GM12878 (cell line): ENCODE measurements around the gene DGAT2. TPM values are rescaled to one million over a fixed set of nuclear protein-coding genes. Genes with fewer than 3 reads are reported as not detected.

Experiments used
- ATAC-seq: fragments of 200-7000 bp; cut with Tn5 transposase; 3 replicates; pipeline ENCODE4 v1.9.1; 2020; ENCODE audit warnings: mild to moderate bottlenecking, moderate library complexity
- BruUV-seq: library from RNA; stranded (reverse); fragments of 400-500 nt; replicated peaks from 2 replicates; lab custom pipeline; 2021; lab: Mats Ljungman, UMichigan
- CTCF ChIA-PET: fragments of 300-600 bp; sonication (Branson Sonifier 250); formaldehyde crosslinking; extraction: SDS; loops from one replicate; lab custom pipeline; 2021; ENCODE audit warnings: inconsistent platforms; lab: Yijun Ruan, JAX
- POLR2A ChIA-PET: fragments of 350-600 bp; formaldehyde crosslinking; extraction: SDS; loops from one replicate; lab custom pipeline; 2021; ENCODE audit warnings: inconsistent platforms; lab: Charles Lee
- RAD21 ChIA-PET: fragments of 300-600 bp; sonication (Branson Sonifier 250); formaldehyde crosslinking; loops from one replicate; lab custom pipeline; 2023; ENCODE audit warnings: antibody characterized with exemption; ENCODE audit not compliant: unreplicated experiment; lab: Charles Lee
- SMC1A ChIA-PET: fragments of 300-600 bp; sonication (Branson Sonifier 250); formaldehyde crosslinking; loops from one replicate; lab custom pipeline; 2023; ENCODE audit not compliant: unreplicated experiment, uncharacterized antibody; lab: Charles Lee
- DNase-seq: peaks from one replicate; pipeline ENCODE4 v3.0.0-alpha.2; 2011; ENCODE audit warnings: low read depth, low spot score
- FAIRE-seq: peaks from 3 replicates; lab custom pipeline; 2011; peaks lifted over from hg19 to GRCh38; lab: Jason Lieb, UNC
- H2AFZ ChIP-seq: 2 replicates; pipeline ENCODE4 v1.6.0; 2011; ENCODE audit warnings: low read depth, low read length, control low read depth; ENCODE audit not compliant: control insufficient read depth
- H3K27ac ChIP-seq: 2 replicates; pipeline ENCODE4 v1.5.1; 2011; ENCODE audit warnings: control low read depth; ENCODE audit not compliant: control insufficient read depth, insufficient read depth
- H3K27me3 ChIP-seq, 2 experiments: replicated peaks in 1 of 2; 2 replicates each; pipeline versions ENCODE4 v1.6.0 to v1.6.1; 2011; ENCODE audit warnings: low read length in 1 of 2; ENCODE audit not compliant: control insufficient read depth in 2 of 2, insufficient read depth in 2 of 2
- H3K36me3 ChIP-seq, 2 experiments: 2 replicates each; pipeline ENCODE4 v1.5.1; 2011; ENCODE audit warnings: low read length in 1 of 2; ENCODE audit not compliant: control insufficient read depth in 2 of 2, insufficient read depth in 2 of 2
- H3K4me1 ChIP-seq: 2 replicates; pipeline ENCODE4 v1.6.1; 2011; ENCODE audit warnings: mild to moderate bottlenecking, low read length, moderate library complexity, mixed read lengths; ENCODE audit not compliant: control insufficient read depth, insufficient read depth
- H3K4me2 ChIP-seq: 2 replicates; pipeline ENCODE4 v1.6.0; 2011; ENCODE audit warnings: control low read depth; ENCODE audit not compliant: control insufficient read depth, insufficient read depth
- H3K4me3 ChIP-seq: fragments of 200-600 bp; sonication (generic); 2 replicates; pipeline ENCODE4 v1.5.1; 2016
- H3K79me2 ChIP-seq: 2 replicates; pipeline ENCODE4 v1.6.0; 2011; ENCODE audit warnings: low read length; ENCODE audit not compliant: control insufficient read depth, insufficient read depth
- H3K9ac ChIP-seq: 2 replicates; pipeline ENCODE4 v1.8.0; 2011; ENCODE audit warnings: low read length, control low read depth, mixed read lengths; ENCODE audit not compliant: control insufficient read depth, insufficient read depth
- H3K9me3 ChIP-seq: replicated peaks from 3 replicates; pipeline ENCODE4 v1.5.1; 2011; ENCODE audit warnings: mild to moderate bottlenecking, low read length; ENCODE audit not compliant: control insufficient read depth, insufficient read depth
- H4K20me1 ChIP-seq: 2 replicates; pipeline ENCODE4 v1.6.0; 2011; ENCODE audit not compliant: control insufficient read depth, insufficient read depth
- HDAC2 ChIP-seq: fragments of 200-600 bp; sonication (generic); IDR thresholded peaks from 2 replicates; pipeline ENCODE4 v1.6.1; 2017
- YY1 ChIP-seq: IDR thresholded peaks from 2 replicates; pipeline ENCODE4 v1.6.1; 2011; ENCODE audit warnings: low read depth, mild to moderate bottlenecking, low read length
- ZBTB40 ChIP-seq: fragments of 450-650 bp; IDR thresholded peaks from 2 replicates; pipeline ENCODE4 v1.6.1; 2016; ENCODE audit warnings: mild to moderate bottlenecking, moderate library complexity, borderline replicate concordance
- WGBS: methylation state at CpG from one replicate; pipeline ENCODE4 v1.1.6; 2016; ENCODE audit warnings: low lambda C conversion rate; ENCODE audit not compliant: insufficient replicate concordance, insufficient coverage; ENCODE audit errors: missing lambda C conversion rate; 5-methylcytosine and 5-hydroxymethylcytosine counted together
- in situ Hi-C: fragments of 300-500 bp; cut with MboI; formaldehyde crosslinking; loops from 9 replicates; pipeline ENCODE4 v1.14.3; 2018; ENCODE audit warnings: mixed read lengths
- intact Hi-C: fragments of 100-400 bp; cut with micrococcal nuclease; formaldehyde crosslinking; loops from one replicate; pipeline ENCODE4 v1.14.2; 2022; ENCODE audit not compliant: unreplicated experiment
- polyA plus RNA-seq, 11 experiments: library from polyadenylated mRNA; depleted of rRNA in 4 of 11; unstranded in 6 of 11; stranded (reverse) in 5 of 11; fragments of >200 nt; fragmentation: Nextera tagmentation in 4 of 11; fragmentation: Illumina TruSeq in 1 of 11; extraction: Ambion mirVana in 4 of 11; extraction: Trizol in 1 of 11; gene quantifications; 1 replicate in 1 of 11; 2 replicates in 10 of 11; pipeline versions ENCODE4 v1.2.1 to v1.2.3, GENCODE V29; 2011 to 2016; ENCODE audit warnings: inconsistent platforms in 2 of 11, missing spikeins in 2 of 11, low read depth in 1 of 11
- total RNA-seq, 4 experiments: library from RNA; depleted of rRNA in 3 of 4; stranded (reverse); fragments of >200 nt in 3 of 4; fragmentation: Illumina TruSeq in 1 of 4; extraction: Trizol in 1 of 4; gene quantifications; 2 replicates each; pipeline versions ENCODE4 v1.2.1 to v1.2.3, GENCODE V29; 2013 to 2021

Gene DGAT2
- total and polyA plus RNA-seq, 10 of the 15 experiments (the other 5 are each of a cell fraction or from before 2014, with no cell fraction given) = 5.1 to 25.9 (median 17.6) TPM

- in situ Hi-C loops = no loop called here
- DNase-seq (no peak), ATAC-seq (0 out of 3 replicates have a peak, but pooled peaks have one; percentile 4), FAIRE-seq (no peak)
- intact Hi-C loops = no loop called here
- Histone ChIP-seq H3K79me2 (peaks cover 91% of the 10 kb centered on the region), H3K36me3 (peaks cover 0 to 21% of the 10 kb centered on the region in 2 experiments; a peak in 3 of 4 replicates), H3K4me1 (peaks cover 56% of the 10 kb centered on the region), H3K4me3 (peak overlapping the region; percentile 51; the same call in 1 of the 2 replicates), H3K9me3 (peaks cover 7% of the 10 kb centered on the region; the same call in 2 of the 3 replicates), H3K4me2 (peak overlapping the region; percentile 81), H3K27ac (peak overlapping the region; percentile 82), H2AFZ (no peak overlapping the region), H3K9ac (peak overlapping the region; percentile 49), H4K20me1 (no peaks in the 10 kb centered on the region), H3K27me3 (no peaks in the 10 kb centered on the region)
- 11% methylated on average over 4 of the region's 4 CpGs for WGBS
- BruUV-seq = no TSS peak
- ChIA-PET SMC1A (interaction anchor here (0.7 to 7.8 kb wide), 12 partner anchors 8 to 328 kb away, joined by 3 to 100 read pairs (median 8); partner anchors contain the start of gene UVRAG), POLR2A (interaction anchor here (0.5 to 8.2 kb wide), 15 partner anchors 11 to 488 kb away, joined by 3 to 173 read pairs (median 4); partner anchors contain the start of gene UVRAG), CTCF (interaction anchor here (0.6 to 13.0 kb wide), 9 partner anchors 11 to 330 kb away, joined by 3 to 131 read pairs (median 3); no protein-coding TSS in a partner anchor), RAD21 (interaction anchor here (0.7 to 7.6 kb wide), 12 partner anchors 9 to 251 kb away, joined by 3 to 111 read pairs (median 6); partner anchors contain the start of gene UVRAG)
- TF ChIP-seq ZBTB40 (peak; percentile 47; the same call in 1 of the 2 replicates), YY1 (no peak), HDAC2 (0 out of 2 replicates have a peak, but pooled peaks have one; percentile 8)
Observed at GRCh38 chr11:75823946-75824345, 55.4 kb downstream of the DGAT2 start.
